Stimulated activated CD8-positive, alpha-beta memory T cell treated with anti-CD3 and anti-CD28 coated beads, Interleukin-15, amount 100 ng/mL, for 1 hour (primary cell): ENCODE data around the gene PTPRD.

Source experiments
- DNase-seq: peaks from one replicate; pipeline ENCODE4 v3.0.0-alpha.2; 2020; ENCODE audit warnings: low read depth

The PTPRD gene

GRCh38 chr9:9612270-9612669 is 1000.5 kb downstream of the PTPRD start:
- no peak for DNase-seq

GRCh38 chr9:9605681-9606080 is 1007.1 kb downstream of the PTPRD start:
- no peak for DNase-seq

- DNase-seq = no peak
These were observed 1009.5 kb downstream of the PTPRD start for GRCh38 chr9:9603345-9603744.

- DNase-seq = no peak
These were observed 1014.1 kb downstream of the PTPRD start for GRCh38 chr9:9598723-9599122.

GRCh38 chr9:9592104-9592503 is 1020.7 kb downstream of the PTPRD start:
- no peak for DNase-seq

GRCh38 chr9:9585920-9586319 is 1026.9 kb downstream of the PTPRD start:
- no peak for DNase-seq

GRCh38 chr9:9574080-9574479 is 1038.7 kb downstream of the PTPRD start:
- DNase-seq = no peak

- DNase-seq = no peak
These were observed 1047.1 kb downstream of the PTPRD start for GRCh38 chr9:9565700-9566099.

GRCh38 chr9:9563817-9564216 is 1049.0 kb downstream of the PTPRD start:
- no peak for DNase-seq

- no peak for DNase-seq
These were observed 1052.3 kb downstream of the PTPRD start for GRCh38 chr9:9560382-9561035.

- no peak for DNase-seq
These were observed 1053.9 kb downstream of the PTPRD start for GRCh38 chr9:9558907-9559306.

GRCh38 chr9:9557804-9558334 is 1054.9 kb downstream of the PTPRD start:
- no peak for DNase-seq

- no peak for DNase-seq
These were observed 1055.7 kb downstream of the PTPRD start for GRCh38 chr9:9556865-9557803.

- DNase-seq = no peak
These were observed 1060.1 kb downstream of the PTPRD start for GRCh38 chr9:9552665-9553064.

GRCh38 chr9:9538766-9539165 is 1074.0 kb downstream of the PTPRD start:
- no peak for DNase-seq

GRCh38 chr9:9538356-9538755 is 1074.4 kb downstream of the PTPRD start:
- DNase-seq = no peak

- DNase-seq = no peak
These were observed 1076.3 kb downstream of the PTPRD start for GRCh38 chr9:9536523-9536922.

- DNase-seq = no peak
These were observed 1089.2 kb downstream of the PTPRD start for GRCh38 chr9:9523476-9524139.

GRCh38 chr9:9522406-9522805 is 1090.4 kb downstream of the PTPRD start:
- no peak for DNase-seq

- DNase-seq = no peak
These were observed 1091.6 kb downstream of the PTPRD start for GRCh38 chr9:9521033-9521779.

GRCh38 chr9:9504869-9505268 is 1107.9 kb downstream of the PTPRD start:
- DNase-seq = no peak

- DNase-seq = no peak
These were observed 1113.3 kb downstream of the PTPRD start for GRCh38 chr9:9499546-9499945.
